ENCODE measurements around the gene RBFOX1. TPM values are rescaled to one million over a fixed set of nuclear protein-coding genes. Genes with fewer than 3 reads are reported as not detected.

Gene RBFOX1
- total RNA-seq, 4 donors from 2014 or later = 0.16 TPM; not detected in 3

- no peak for TF ChIP-seq CTCF (IDR thresholded peaks at IDR 0.05; ENCODE audit: low read depth)
Measured at GRCh38 chr16:7534749-7535148, 202.1 kb downstream of the RBFOX1 start.

DNA sequence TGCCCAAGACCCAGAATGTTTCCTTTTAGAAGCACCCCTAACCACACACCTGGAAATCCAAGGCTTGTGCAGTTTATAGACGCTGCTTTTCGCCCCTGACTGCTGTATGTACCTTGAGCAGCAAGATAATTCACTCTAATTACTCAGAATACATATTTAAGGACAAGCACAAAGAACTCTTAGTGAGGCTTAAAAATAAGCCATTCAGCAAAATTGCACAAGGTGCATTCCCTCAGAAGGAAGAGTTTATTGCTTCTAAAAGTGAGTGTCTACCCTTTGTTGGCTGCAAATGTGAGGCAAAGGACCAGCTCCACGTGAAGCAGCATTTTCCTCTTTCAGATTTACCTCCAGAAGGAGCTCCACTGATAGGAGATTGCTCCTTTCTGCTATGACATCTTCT is 208.4 kb downstream of the RBFOX1 start:
- TF ChIP-seq CTCF (IDR thresholded peaks at IDR 0.05; ENCODE audit: low read depth) = no peak

DNA sequence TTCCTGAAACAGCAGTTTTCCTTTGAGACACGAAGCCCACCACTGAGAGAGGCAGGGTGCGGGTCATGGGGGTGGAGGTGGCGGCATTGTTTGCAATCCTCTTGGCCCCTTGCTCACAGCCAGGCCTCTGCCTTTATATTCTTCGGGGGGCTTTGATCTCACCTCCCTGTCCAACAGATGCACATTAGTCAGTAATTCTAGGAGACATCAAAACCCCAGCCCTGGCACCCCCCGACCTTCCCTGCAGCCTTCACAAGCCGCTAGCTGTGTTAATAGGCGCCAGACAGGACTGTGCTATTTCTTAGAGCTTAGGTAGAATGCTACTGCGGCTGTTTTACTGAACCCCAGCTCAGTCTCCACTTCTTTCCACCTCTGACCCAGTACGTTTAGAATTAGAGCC is 212.6 kb downstream of the RBFOX1 start:
- TF ChIP-seq CTCF (IDR thresholded peaks at IDR 0.05; ENCODE audit: low read depth) = no peak

DNA sequence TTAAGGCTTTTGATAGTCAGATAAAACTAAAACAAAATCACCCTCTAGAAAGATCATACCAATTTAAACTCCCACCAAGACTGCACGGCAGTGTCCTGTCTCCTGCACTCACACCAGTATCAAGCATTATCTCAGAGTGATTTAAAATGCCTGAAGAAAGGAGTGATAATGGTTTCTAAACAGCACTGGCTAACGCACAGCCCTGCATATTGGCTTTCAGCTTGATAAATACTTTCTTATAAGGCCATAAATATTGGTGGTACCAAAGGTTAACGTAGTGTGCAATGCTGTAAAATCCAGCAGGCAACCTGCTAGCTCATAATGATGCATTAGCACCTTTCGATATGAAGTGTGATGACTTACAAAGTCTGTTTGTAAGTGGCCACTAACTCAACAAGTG is 214.3 kb downstream of the RBFOX1 start:
- no peak for TF ChIP-seq CTCF (IDR thresholded peaks at IDR 0.05; ENCODE audit: low read depth)

- no peak for TF ChIP-seq CTCF (IDR thresholded peaks at IDR 0.05; ENCODE audit: low read depth)
Measured at GRCh38 chr16:7547736-7548135, 215.1 kb downstream of the RBFOX1 start.

DNA sequence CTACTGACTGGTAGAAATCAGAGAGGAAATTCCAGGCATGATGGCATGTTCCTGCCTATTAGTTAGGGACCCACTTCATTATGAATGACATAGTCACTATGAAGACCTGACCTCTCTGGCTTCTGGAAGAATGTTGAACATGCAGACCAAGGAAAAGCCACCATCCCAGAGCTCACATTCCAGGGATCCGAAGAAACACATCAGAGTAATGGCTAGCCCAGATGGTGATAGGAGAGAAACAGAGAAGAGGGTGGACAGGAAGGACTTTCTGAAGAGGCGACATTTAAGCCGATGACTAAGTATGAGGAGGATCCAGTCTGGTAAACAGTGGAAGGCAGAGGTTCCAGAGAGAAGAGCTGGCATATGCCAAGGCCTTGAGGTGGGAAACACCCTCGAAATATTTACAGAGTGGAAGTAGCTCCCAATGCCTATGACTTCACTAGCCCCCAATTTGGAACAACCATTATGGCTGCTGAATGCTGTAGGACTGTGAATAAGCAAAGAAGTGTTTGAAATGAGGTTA is 216.2 kb downstream of the RBFOX1 start:
- TF ChIP-seq CTCF (IDR thresholded peaks at IDR 0.05; ENCODE audit: low read depth) = no peak

DNA sequence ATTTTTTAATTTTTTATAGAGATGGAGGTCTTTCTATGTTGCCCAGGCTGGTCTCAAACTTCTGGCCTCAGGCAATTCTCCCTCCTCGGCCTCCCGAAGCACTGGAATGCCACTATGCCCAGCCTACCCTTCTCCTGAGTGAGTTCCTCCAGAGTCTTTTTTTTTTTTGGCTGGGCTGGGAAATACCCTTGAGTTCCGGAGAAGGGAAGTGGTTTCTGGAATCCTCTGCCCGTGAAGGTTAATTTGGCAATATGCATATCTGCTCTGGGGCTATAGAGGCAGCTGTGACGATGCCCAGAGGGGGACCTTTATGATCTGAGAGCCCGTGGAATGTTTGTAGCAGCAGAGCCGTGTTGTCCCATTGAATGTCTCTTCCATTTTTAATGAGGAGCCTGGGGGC is 217.5 kb downstream of the RBFOX1 start:
- TF ChIP-seq CTCF (IDR thresholded peaks at IDR 0.05; ENCODE audit: low read depth) = no peak

All from subcutaneous adipose tissue (tissue), 4 donors.